A549 (cell line): Measurements from ENCODE around the gene DCK. TPM values are rescaled to one million over a fixed set of nuclear protein-coding genes. Genes with fewer than 3 reads are reported as not detected.

Source experiments
- ATAC-seq, 2 experiments: fragments of 200-7000 bp in 1 of 2; fragments of >200 bp in 1 of 2; cut with Nextera tagmentation in 1 of 2; cut with Tn5 transposase in 1 of 2; 3 replicates each; pipeline versions ENCODE4 v1.8.0 to v1.9.1; 2018 to 2020; ENCODE audit warnings: mild to moderate bottlenecking in 1 of 2, moderate library complexity in 1 of 2
- CTCF ChIA-PET: fragments of 300-600 bp; sonication (Branson Sonifier 250); formaldehyde crosslinking; extraction: SDS; loops from one replicate; lab custom pipeline; 2021; ENCODE audit warnings: antibody characterized with exemption, inconsistent platforms; lab: Yijun Ruan, JAX
- POLR2A ChIA-PET: fragments of 350-600 bp; formaldehyde crosslinking; extraction: SDS; loops from one replicate; lab custom pipeline; 2021; ENCODE audit warnings: antibody characterized with exemption, inconsistent platforms; lab: Yijun Ruan, JAX
- DNase-seq, 2 experiments: peaks; one replicate each; pipeline versions ENCODE4 v3.0.0 to v3.0.0-alpha.2; 2011 to 2016; ENCODE audit warnings: low read depth in 1 of 2, low spot score in 1 of 2
- FAIRE-seq: peaks from 2 replicates; lab custom pipeline; 2011; peaks lifted over from hg19 to GRCh38; lab: Jason Lieb, UNC
- H3K27ac ChIP-seq, 2 experiments: fragments of >200 bp; sonication (Bioruptor Twin); formaldehyde crosslinking; 3 replicates each; pipeline ENCODE4 v1.5.1; 2016 to 2017
- H3K4me1 ChIP-seq: fragments of >200 bp; sonication (Bioruptor Twin); formaldehyde crosslinking; 3 replicates; pipeline ENCODE4 v1.6.1; 2016
- H3K4me2 ChIP-seq: fragments of >200 bp; sonication (Bioruptor Twin); formaldehyde crosslinking; 3 replicates; pipeline ENCODE4 v1.6.1; 2016
- H3K4me3 ChIP-seq: fragments of >200 bp; sonication (Bioruptor Twin); formaldehyde crosslinking; 3 replicates; pipeline ENCODE4 v1.5.1; 2016
- H3K9me3 ChIP-seq: fragments of >200 bp; sonication (Bioruptor Twin); formaldehyde crosslinking; 3 replicates; pipeline ENCODE4 v1.6.1; 2016
- EHMT2 ChIP-seq: fragments of 200-600 bp; sonication (generic); IDR thresholded peaks from 2 replicates; pipeline ENCODE4 v1.6.1; 2016; ENCODE audit warnings: antibody characterized with exemption, low read depth, mild to moderate bottlenecking, moderate library complexity
- ESRRA ChIP-seq: fragments of 150-350 bp; IDR thresholded peaks from 2 replicates; pipeline ENCODE4 v1.6.1; 2014; ENCODE audit warnings: mild to moderate bottlenecking, low read length, borderline replicate concordance
- FOXS1 ChIP-seq: fragments of 250-450 bp; sonication (Bioruptor Pico); IDR thresholded peaks from 2 replicates; pipeline ENCODE4 v1.5.0; 2020; ENCODE audit warnings: mild to moderate bottlenecking, moderate library complexity
- GATA3 ChIP-seq: IDR thresholded peaks from 2 replicates; pipeline ENCODE4 v1.6.1; 2012; ENCODE audit warnings: borderline replicate concordance
- HEYL ChIP-seq: fragments of 250-450 bp; sonication (Bioruptor Pico); IDR thresholded peaks from 2 replicates; pipeline ENCODE4 v1.8.0; 2021; ENCODE audit warnings: mild to moderate bottlenecking, moderate library complexity
- HOXB13 ChIP-seq: fragments of 250-450 bp; sonication (Bioruptor Pico); IDR thresholded peaks from 2 replicates; pipeline ENCODE4 v1.5.0; 2020; ENCODE audit warnings: low read depth, mild to moderate bottlenecking, moderate library complexity
- KDM1A ChIP-seq: fragments of 200-600 bp; sonication (generic); IDR thresholded peaks from 2 replicates; pipeline ENCODE4 v1.6.1; 2016; ENCODE audit warnings: low read depth, mild to moderate bottlenecking
- KDM5A ChIP-seq: fragments of 200-600 bp; sonication (generic); IDR thresholded peaks from 2 replicates; pipeline ENCODE4 v1.6.1; 2016; ENCODE audit warnings: antibody characterized with exemption, mild to moderate bottlenecking
- MAFK ChIP-seq: fragments of 450-650 bp; IDR thresholded peaks from 2 replicates; pipeline ENCODE4 v1.6.1; 2014; ENCODE audit not compliant: partially characterized antibody
- PHF8 ChIP-seq: fragments of 200-600 bp; sonication (generic); IDR thresholded peaks from 2 replicates; pipeline ENCODE4 v1.6.1; 2016; ENCODE audit warnings: low read depth, mild to moderate bottlenecking, antibody characterized with exemption, moderate library complexity, borderline replicate concordance
- ZNF302 ChIP-seq: fragments of 250-450 bp; sonication (Bioruptor Pico); IDR thresholded peaks from 2 replicates; pipeline ENCODE4 v1.9.0; 2021; ENCODE audit warnings: inconsistent platforms, mild to moderate bottlenecking, moderate library complexity
- WGBS: methylation state at CpG from one replicate; pipeline ENCODE4 v1.1.6; 2017; ENCODE audit errors: missing lambda C conversion rate; 5-methylcytosine and 5-hydroxymethylcytosine counted together
- polyA plus RNA-seq, 4 experiments: library from polyadenylated mRNA; depleted of rRNA in 3 of 4; stranded (reverse); fragments of >200 nt; fragmentation: RNase III in 1 of 4; extraction: RNeasy Plus Mini Kit Qiagen cat#74134 plus additional on column Dnase treatment in 1 of 4; gene quantifications; 2 replicates in 3 of 4; 3 replicates in 1 of 4; pipeline ENCODE4 v1.2.3, GENCODE V29; 2011 to 2017
- TF ChIP-seq, protein P1 (sequence below): fragments of >200 bp; sonication (Bioruptor Twin); formaldehyde crosslinking; IDR thresholded peaks from 3 replicates; pipeline ENCODE4 v1.5.1; 2016
- TF ChIP-seq, protein P2 (sequence below): IDR thresholded peaks from 2 replicates; pipeline ENCODE4 v1.6.1; 2012
- TF ChIP-seq, protein P3 (sequence below): fragments of 450-650 bp; IDR thresholded peaks from 2 replicates; pipeline ENCODE4 v1.6.1; 2014; ENCODE audit warnings: antibody characterized with exemption
- TF ChIP-seq, protein P4 (sequence below): fragments of 200-600 bp; sonication (generic); IDR thresholded peaks from 2 replicates; pipeline ENCODE4 v1.6.1; 2016; ENCODE audit warnings: antibody characterized with exemption, mild to moderate bottlenecking, moderate library complexity
- TF ChIP-seq, protein P5 (sequence below): IDR thresholded peaks from 2 replicates; pipeline ENCODE4 v1.6.1; 2012

DCK gene
- polyA plus RNA-seq, 2 of the 4 experiments (the other 2 are of a cell fraction): 20.0 to 20.6 TPM

DNA sequence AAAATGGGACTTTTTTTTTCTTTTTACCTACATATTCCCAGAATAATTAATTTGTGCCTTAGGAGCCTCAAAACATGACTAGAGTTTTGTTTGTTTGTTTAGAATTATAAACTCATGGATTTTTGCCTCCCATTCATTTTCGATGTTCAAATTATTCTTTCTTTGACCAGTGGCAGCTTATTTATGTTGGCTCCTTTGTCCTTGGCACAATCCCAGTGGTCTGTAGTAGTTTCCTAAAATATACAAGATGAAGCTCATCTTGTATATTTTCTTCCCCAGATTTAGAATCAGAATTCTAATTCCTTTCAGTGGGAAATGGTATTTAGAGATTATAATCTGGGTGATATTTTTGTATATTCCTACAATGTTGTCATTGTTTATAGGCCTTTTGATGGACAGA lies 27.2 kb downstream of the DCK start:
- no peak for DNase-seq
- FAIRE-seq: no peak
- Histone ChIP-seq H3K4me2 (no peak overlapping the region), H3K9me3 (no peaks in the 10 kb centered on the region), H3K4me3 (no peak overlapping the region), H3K4me1 (peaks cover 7% of the 10 kb centered on the region)
- POLR2A ChIA-PET: no interaction called here
- WGBS: 85% methylated on average over 1 of the region's 1 CpG
- no peak for ATAC-seq
- CTCF ChIA-PET: interaction anchor here (3.2 kb wide), 1 partner anchor 11 kb away, joined by 14 read pairs; no protein-coding TSS in a partner anchor
- TF ChIP-seq, protein P1, sequence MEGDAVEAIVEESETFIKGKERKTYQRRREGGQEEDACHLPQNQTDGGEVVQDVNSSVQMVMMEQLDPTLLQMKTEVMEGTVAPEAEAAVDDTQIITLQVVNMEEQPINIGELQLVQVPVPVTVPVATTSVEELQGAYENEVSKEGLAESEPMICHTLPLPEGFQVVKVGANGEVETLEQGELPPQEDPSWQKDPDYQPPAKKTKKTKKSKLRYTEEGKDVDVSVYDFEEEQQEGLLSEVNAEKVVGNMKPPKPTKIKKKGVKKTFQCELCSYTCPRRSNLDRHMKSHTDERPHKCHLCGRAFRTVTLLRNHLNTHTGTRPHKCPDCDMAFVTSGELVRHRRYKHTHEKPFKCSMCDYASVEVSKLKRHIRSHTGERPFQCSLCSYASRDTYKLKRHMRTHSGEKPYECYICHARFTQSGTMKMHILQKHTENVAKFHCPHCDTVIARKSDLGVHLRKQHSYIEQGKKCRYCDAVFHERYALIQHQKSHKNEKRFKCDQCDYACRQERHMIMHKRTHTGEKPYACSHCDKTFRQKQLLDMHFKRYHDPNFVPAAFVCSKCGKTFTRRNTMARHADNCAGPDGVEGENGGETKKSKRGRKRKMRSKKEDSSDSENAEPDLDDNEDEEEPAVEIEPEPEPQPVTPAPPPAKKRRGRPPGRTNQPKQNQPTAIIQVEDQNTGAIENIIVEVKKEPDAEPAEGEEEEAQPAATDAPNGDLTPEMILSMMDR: no peak
- TF ChIP-seq GATA3 (no peak), HOXB13 (no peak), MAFK (no peak), PHF8 (no peak), KDM1A (no peak), ZNF302 (CRISPR knock-in tag) (no peak), KDM5A (no peak), FOXS1 (CRISPR knock-in tag) (no peak), ESRRA (no peak), EHMT2 (no peak)
- TF ChIP-seq, protein P2, sequence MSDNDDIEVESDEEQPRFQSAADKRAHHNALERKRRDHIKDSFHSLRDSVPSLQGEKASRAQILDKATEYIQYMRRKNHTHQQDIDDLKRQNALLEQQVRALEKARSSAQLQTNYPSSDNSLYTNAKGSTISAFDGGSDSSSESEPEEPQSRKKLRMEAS: no peak
- TF ChIP-seq, protein P3, sequence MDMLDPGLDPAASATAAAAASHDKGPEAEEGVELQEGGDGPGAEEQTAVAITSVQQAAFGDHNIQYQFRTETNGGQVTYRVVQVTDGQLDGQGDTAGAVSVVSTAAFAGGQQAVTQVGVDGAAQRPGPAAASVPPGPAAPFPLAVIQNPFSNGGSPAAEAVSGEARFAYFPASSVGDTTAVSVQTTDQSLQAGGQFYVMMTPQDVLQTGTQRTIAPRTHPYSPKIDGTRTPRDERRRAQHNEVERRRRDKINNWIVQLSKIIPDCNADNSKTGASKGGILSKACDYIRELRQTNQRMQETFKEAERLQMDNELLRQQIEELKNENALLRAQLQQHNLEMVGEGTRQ: no peak
- TF ChIP-seq, protein P4, sequence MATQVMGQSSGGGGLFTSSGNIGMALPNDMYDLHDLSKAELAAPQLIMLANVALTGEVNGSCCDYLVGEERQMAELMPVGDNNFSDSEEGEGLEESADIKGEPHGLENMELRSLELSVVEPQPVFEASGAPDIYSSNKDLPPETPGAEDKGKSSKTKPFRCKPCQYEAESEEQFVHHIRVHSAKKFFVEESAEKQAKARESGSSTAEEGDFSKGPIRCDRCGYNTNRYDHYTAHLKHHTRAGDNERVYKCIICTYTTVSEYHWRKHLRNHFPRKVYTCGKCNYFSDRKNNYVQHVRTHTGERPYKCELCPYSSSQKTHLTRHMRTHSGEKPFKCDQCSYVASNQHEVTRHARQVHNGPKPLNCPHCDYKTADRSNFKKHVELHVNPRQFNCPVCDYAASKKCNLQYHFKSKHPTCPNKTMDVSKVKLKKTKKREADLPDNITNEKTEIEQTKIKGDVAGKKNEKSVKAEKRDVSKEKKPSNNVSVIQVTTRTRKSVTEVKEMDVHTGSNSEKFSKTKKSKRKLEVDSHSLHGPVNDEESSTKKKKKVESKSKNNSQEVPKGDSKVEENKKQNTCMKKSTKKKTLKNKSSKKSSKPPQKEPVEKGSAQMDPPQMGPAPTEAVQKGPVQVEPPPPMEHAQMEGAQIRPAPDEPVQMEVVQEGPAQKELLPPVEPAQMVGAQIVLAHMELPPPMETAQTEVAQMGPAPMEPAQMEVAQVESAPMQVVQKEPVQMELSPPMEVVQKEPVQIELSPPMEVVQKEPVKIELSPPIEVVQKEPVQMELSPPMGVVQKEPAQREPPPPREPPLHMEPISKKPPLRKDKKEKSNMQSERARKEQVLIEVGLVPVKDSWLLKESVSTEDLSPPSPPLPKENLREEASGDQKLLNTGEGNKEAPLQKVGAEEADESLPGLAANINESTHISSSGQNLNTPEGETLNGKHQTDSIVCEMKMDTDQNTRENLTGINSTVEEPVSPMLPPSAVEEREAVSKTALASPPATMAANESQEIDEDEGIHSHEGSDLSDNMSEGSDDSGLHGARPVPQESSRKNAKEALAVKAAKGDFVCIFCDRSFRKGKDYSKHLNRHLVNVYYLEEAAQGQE: no peak
- TF ChIP-seq, protein P5, sequence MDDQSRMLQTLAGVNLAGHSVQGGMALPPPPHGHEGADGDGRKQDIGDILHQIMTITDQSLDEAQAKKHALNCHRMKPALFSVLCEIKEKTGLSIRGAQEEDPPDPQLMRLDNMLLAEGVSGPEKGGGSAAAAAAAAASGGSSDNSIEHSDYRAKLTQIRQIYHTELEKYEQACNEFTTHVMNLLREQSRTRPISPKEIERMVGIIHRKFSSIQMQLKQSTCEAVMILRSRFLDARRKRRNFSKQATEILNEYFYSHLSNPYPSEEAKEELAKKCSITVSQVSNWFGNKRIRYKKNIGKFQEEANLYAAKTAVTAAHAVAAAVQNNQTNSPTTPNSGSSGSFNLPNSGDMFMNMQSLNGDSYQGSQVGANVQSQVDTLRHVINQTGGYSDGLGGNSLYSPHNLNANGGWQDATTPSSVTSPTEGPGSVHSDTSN: no peak
- TF ChIP-seq, all 56 proteins: peak for 0
- no peak overlapping the region for H3K27ac ChIP-seq

DNA sequence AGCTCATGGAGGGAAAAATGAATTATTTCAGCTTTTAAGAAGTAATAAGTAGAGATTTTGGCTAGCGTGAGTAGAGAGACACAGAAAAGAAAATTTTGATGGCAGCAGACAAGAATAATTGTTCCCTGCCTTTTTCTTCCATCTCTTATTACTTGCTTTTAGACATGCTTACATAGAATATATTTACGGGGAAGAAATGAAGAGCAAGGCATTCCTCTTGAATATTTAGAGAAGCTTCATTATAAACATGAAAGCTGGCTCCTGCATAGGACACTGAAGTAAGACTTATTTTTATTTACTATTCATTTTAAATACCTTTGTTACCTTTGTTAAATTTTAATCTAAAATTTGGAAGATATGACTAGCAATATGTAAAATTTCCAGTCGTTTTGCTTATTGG lies 32.2 kb downstream of the DCK start:
- DNase-seq (no peak), FAIRE-seq (no peak), ATAC-seq (no peak)
- CTCF ChIA-PET: interaction anchor here (0.9 kb wide), 1 partner anchor 13 kb away, joined by 3 read pairs; no protein-coding TSS in a partner anchor
- POLR2A ChIA-PET: interaction anchor here (1.0 to 1.5 kb wide), 2 partner anchors 32 to 162 kb away, joined by 3 to 6 read pairs; partner anchors contain the start of gene DCK
- Histone ChIP-seq H3K4me2 (peak overlapping the region; percentile 65), H3K9me3 (no peaks in the 10 kb centered on the region), H3K4me1 (peaks cover 28% of the 10 kb centered on the region), H3K27ac (peak overlapping the region in 1 of 2 experiments; percentile 53; a peak in 2 of 6 replicates), H3K4me3 (no peak overlapping the region)
- TF ChIP-seq HEYL (no peak), KDM1A (no peak)
- 69% methylated on average over 3 of the region's 3 CpGs for WGBS
